A172 (cell line): ENCODE measurements around the gene SEPTIN12. TPM values are rescaled to one million over a fixed set of nuclear protein-coding genes. Genes with fewer than 3 reads are reported as not detected.
"Not testable (repeated sequence)": the region's sequence is repeated elsewhere in the genome, so short reads cannot be mapped to it uniquely, and the experiment has no call there.

Experiments
- DNase-seq: peaks from one replicate; pipeline ENCODE4 v3.0.0-alpha.2; 2015; ENCODE audit warnings: low spot score
- total RNA-seq: library from RNA; depleted of rRNA; stranded (reverse); fragments of >200 nt; shearing (Covaris generic); gene quantifications from 2 replicates; pipeline ENCODE4 v1.2.3, GENCODE V29; 2014

The SEPTIN12 gene
- total RNA-seq, 1 experiment from 2014 or later = not detected

DNA sequence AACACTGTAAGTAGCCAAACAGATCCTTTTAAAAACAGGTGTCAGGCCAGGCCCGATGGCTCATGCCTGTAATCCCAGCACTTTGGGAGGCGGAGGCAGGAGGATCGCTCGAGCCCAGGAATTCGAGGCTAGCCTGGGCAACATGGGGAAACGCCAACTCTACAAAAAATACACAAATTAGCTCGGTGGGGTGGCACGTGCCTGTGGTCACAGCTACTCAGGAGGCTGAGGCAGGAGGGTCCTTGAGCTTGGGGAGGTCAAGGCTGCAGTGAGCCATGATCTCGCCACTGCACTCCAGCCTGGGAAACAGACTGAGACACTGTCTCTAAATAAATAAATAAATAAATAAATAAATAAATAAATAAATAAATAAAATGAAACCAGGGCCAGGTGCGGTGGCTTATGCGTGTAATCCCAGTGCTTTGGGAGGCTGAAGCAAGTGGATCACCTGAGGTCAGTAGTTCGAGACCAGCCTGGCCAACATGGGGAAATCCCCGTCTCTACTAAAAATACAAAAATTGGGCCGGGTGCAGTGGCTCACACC lies 3.6 kb downstream of the SEPTIN12 start:
- not testable (repeated sequence) for DNase-seq

GRCh38 chr16:4783951-4784336 lies 4.2 kb downstream of the SEPTIN12 start:
- DNase-seq = no peak

GRCh38 chr16:4783251-4783950 lies 4.7 kb downstream of the SEPTIN12 start:
- DNase-seq = no peak

GRCh38 chr16:4780235-4780634 lies 7.9 kb downstream of the SEPTIN12 start:
- DNase-seq = peak; percentile 48

DNA sequence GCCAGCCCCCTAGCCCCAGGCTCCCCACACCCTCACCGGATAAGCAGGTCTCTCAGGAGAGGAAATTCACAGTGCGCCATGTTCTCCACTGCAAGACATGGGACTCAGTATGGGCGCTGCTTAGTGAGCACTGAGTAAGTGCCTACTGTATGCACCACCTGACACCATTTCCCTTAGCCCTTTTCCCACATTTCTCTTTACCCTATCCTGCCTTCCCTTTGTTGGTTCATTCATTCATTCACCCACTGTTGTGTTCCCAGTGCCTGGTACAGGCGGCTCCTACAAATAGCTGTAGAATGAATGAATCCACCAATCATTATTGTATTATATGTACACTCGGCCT lies 10.1 kb downstream of the SEPTIN12 start:
- no peak for DNase-seq

DNA sequence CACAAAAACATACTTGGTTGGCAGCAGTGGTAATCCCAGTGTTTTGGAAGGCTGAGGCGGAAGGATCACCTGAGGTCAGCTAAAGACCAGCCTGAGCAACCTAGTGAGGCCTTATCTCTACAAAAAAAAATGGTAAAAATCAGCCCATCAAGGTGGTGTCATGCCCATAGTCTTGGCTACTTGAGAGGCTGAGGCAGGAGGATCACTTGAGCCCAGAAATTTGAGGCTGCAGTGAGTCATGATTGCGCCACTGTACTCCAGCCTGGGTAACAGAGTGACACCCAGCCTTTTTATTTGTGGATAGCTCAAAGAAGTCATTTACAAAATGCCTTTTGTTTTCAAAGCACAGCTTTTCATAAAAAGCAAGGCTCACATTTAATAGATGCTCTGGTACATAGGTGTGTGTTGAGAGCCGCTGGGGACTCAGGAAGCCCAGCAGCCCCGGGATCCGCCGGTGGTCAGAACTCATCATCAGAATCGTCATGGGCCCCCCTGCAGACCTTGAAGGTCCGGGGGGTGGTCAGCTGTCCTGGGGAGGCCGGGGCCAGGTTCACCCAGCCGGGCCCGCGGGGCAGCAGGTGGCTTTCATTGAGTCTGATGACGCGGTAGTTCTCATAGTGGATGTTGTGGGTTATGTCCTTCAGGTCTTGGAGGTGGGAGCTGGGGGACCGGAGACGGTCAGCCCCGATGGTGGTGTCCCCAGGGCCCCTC lies 10.7 kb downstream of the SEPTIN12 start:
- no peak for DNase-seq

DNA sequence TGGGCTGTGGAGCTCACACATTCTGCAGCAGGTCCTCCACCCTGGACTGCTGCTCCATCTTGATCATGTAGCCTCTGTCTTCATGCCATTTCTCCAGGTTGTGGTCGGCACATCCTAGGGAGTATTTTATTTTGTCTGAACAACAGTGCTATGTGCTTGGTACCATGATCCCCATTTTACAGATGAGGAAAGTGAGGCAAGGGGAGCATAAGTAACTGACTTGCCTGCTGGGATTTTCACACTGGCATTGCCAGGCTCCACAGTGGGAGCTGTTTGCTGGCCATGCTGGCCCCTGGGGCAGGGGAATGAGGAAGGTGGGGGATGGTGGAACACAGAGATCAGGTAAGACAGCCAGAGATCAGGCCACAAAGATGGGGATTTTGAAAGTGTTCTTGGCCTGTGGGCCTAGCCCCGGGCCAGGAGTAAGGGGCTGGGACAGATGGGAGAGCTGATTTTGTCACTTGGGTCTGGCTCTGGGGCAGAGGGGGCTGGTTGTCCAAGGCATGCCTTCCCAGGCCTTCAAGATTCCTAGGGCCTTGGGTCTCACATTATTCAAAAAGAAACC lies 11.9 kb downstream of the SEPTIN12 start:
- no peak for DNase-seq

DNA sequence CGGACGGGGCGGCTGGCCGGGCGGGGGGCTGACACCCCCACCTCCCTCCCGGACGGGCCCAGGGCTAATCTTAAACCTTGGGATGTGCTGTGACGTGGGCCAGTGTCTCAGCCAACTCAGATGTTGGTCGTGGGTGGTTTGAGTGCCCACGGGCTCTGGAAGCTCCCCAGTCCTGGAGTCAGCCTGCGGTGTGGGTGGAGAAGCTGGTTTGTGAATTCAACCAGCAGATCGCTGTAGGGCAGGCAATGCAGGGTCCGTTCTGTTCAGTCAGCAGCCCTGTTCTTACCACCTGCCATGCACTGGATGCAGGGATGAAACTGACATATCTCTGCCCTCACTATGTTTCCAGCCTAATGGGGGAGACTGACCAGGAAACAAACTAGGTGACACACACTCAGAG lies 13.1 kb downstream of the SEPTIN12 start:
- no peak for DNase-seq

DNA sequence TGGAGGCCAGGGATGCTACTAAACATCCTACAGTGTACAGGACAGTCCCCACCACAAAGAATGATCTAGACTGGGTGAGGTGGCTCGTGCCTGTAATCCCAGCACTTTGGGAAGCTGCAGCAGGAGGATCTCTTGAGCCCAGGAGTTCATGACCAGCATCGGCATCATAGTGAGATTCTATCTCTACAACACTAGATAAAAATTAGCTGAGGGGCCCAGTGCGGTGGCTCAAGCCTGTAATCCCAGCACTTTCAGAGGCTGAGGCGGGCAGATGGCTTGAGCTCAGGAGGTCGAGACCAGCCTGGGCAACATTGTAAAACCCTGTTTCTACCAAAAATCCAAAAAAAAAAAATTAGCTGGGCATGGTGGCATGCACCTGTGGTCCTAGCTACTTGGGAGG lies 15.8 kb downstream of the SEPTIN12 start:
- DNase-seq = no peak

GRCh38 chr16:4771646-4772045 lies 16.5 kb downstream of the SEPTIN12 start:
- DNase-seq = no peak

DNA sequence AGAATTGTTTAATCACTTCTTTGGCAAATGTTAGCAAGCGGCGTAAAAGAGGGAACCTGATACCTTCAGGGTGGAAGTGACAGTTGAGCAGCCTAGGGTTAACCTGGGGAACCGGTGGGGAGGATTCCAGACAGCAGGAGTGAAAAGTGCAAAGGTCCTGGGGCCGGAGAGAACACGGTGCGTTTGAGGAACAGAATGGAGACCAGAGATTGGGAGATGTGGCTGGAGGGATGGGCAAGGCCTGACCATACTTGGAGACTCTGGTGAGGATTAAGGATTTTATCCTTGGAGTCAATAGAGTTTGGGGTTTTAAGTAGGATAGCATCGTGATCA lies 18.9 kb downstream of the SEPTIN12 start:
- no peak for DNase-seq

- peak; percentile 90 for DNase-seq
Measured at GRCh38 chr16:4768549-4769305, 19.4 kb downstream of the SEPTIN12 start.

DNA sequence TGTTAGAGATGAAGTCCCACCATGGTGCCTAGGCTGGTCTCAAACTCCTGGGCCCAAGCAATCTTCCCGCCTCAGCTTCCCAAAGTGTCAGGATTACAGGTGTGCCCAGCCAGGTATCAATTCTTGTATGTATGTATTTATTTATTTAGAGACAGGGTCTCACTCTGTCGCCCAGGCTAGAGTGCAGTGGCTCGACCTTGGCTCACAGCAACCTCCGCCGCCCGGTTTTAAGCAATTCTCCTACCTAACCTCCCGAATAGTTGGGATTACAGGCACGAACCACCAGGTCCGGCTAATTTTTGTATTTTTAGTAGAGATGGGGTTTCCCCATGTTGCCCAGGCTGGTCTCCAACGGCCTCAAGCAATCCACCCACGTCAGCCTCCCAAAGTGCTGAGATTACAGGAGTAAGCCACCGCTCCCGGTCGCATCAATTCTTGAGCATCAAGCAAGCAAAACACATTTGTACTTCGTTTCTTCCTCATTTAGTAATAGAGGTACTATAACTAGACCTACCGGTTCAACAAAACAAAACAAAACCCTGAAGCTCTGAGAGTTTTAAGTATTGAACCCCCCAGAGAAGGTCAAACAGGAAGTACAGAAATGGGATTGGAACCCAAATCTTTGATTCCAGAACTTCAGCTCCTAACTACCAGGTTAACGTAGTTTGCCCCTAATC lies 20.1 kb downstream of the SEPTIN12 start:
- peak; percentile 13 for DNase-seq

GRCh38 chr16:4766875-4767628 lies 21.1 kb downstream of the SEPTIN12 start, which contains the start of gene ZNF500:
Gene ZNF500 (minus strand): TSS chr16:4767162. CDS start chr16:4765978, 1,184 bp downstream.
- DNase-seq = peak; percentile 94

DNA sequence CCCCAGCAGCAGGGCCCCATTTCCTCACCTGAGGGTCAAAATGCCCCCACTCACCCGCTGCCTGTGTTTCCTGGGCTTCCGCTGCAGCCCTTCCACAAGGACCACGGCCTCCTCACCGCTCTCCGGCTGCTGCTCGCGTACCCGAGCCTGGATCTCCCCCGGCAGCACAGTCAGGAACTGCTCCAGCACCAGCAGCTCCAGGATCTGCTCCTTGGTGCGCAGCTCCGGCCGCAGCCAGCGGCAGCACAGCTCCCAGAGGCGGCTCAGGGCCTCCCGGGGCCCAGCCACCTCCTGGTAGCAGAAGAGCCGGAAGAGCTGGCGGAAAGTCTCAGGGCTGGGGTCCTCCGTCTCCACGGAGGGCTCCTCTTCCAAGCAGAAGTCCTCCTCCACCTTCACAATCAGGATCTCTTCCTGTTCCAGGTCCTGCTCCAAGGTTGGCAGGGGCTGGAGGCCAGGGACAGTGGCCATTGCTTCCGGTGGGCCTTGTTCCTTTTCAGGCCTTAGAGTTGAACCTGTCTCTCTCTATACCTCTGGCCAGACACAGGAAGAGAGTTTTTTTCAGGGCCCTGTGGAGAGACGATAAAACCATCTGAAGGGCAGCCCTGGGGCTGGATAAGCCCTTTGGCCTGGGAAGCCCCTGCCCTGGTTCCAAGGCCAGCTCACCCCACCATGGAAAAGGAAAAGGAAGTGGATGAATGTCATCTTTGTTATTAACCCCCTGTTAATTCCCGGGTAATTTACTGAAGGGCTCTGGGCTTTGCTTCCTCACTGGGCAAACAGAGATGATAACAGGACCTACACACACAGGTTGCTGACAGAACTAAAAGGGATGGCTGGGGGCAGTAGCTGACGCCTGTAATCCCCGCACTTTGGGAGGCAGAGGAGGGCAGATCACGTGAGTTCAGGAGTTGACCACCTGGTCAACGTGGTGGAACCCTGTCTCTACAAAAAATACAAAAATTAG lies 22.4 kb downstream of the SEPTIN12 start:
- no peak for DNase-seq

DNA sequence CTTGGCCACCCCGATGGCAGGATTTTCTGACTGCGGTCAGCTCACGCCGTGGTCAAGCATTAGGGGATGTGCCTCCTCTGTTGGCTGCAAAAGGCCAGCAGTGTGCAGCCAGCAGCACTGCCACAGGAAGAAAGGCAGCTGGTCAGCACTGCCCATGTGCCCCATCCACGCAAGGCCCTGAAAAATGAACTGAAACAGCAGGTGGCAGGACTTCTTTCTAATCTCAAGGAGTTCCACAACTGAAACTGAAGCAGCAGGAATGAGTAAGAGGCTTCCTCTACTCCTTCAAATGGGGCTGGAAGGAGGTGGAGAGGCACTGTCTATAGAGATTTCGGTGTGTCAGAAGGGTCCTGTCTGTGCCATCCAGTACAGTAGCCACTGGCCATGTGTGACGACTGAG lies 24.4 kb downstream of the SEPTIN12 start:
- no peak for DNase-seq

DNA sequence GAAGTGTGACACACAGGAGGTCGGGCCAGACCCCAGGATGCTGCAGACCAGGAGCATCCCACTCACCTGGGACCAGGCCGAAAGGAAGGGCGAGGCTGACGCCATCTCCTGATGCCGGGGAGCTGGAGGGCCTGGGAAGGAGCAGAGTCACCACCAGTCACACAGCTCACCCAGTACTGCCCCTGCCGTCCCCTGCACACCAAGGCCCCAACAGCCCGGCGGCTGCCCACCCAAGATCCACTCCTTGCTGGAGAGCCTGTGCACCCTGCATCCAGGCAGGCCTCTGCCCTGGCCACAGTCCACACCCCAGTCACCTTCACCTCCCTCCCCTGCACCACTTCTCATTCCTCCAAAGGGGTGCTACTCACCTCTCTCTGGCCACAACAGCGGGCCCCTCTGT lies 25.9 kb downstream of the SEPTIN12 start:
- DNase-seq = no peak

- DNase-seq = no peak
Measured at GRCh38 chr16:4760221-4760910, 27.8 kb downstream of the SEPTIN12 start.

GRCh38 chr16:4755687-4756086 lies 32.5 kb downstream of the SEPTIN12 start:
- DNase-seq = no peak
